ENCODE results near the gene SUGP1.

GRCh38 chr19:19280561-19280960 lies 39.7 kb downstream of the SUGP1 start:
- TF ChIP-seq, protein P1, sequence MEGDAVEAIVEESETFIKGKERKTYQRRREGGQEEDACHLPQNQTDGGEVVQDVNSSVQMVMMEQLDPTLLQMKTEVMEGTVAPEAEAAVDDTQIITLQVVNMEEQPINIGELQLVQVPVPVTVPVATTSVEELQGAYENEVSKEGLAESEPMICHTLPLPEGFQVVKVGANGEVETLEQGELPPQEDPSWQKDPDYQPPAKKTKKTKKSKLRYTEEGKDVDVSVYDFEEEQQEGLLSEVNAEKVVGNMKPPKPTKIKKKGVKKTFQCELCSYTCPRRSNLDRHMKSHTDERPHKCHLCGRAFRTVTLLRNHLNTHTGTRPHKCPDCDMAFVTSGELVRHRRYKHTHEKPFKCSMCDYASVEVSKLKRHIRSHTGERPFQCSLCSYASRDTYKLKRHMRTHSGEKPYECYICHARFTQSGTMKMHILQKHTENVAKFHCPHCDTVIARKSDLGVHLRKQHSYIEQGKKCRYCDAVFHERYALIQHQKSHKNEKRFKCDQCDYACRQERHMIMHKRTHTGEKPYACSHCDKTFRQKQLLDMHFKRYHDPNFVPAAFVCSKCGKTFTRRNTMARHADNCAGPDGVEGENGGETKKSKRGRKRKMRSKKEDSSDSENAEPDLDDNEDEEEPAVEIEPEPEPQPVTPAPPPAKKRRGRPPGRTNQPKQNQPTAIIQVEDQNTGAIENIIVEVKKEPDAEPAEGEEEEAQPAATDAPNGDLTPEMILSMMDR (IDR thresholded peaks at IDR 0.05; ENCODE audit: low read depth, low read length): no peak
- no peak for TF ChIP-seq EZH2phosphoT487 (IDR thresholded peaks at IDR 0.05; ENCODE audit: low read depth)

Data from OCI-LY3 (cell line).